ENCODE results near the gene IMPDH1. TPM values are rescaled to one million over a fixed set of nuclear protein-coding genes. Genes with fewer than 3 reads are reported as not detected.

Gene IMPDH1
- total and polyA plus RNA-seq, 2 donors (not counting 1 experiment from before 2014, with no cell fraction given) = 54.9 to 90.6 TPM

GRCh38 chr7:128347647-128348097 is 62.1 kb downstream of the IMPDH1 start:
- H3K4me1 ChIP-seq (ENCODE audit: control insufficient read depth in 2 of 2, insufficient read depth in 2 of 2, low read length in 2 of 2) = peaks cover 8 to 12% of the 10 kb centered on the region in 2 donors
- no peak overlapping the region for H3K4me2 ChIP-seq (replicated peaks; ENCODE audit: low read depth, low read length, poor library complexity, severe bottlenecking)
- H3K4me3 Mint-ChIP-seq = no peak overlapping the region
- peaks cover 9% of the 10 kb centered on the region for H3K4me1 Mint-ChIP-seq
- peaks cover 0 to 37% (median 12%) of the 10 kb centered on the region in 4 experiments for H3K27me3 ChIP-seq (replicated peaks in 1 of 4; ENCODE audit: control extremely low read depth in 1 of 4, control insufficient read depth in 3 of 4, insufficient read depth in 4 of 4, low read length in 3 of 4)
- peak; percentile 41 for TF ChIP-seq CTCF (IDR thresholded peaks at IDR 0.05)
- no peak for TF ChIP-seq EZH2 (IDR thresholded peaks at IDR 0.05; ENCODE audit: borderline replicate concordance, insufficient read depth, low read depth, low read length, poor library complexity, severe bottlenecking)
- no peak overlapping the region for H2AFZ ChIP-seq (ENCODE audit: insufficient read depth, low read depth, low read length, poor library complexity, severe bottlenecking)
- H3K9me3 ChIP-seq (ENCODE audit: control extremely low read depth in 1 of 3, control insufficient read depth in 2 of 3, insufficient read depth in 1 of 3, low read length in 2 of 3) = peaks cover 0 to 7% (median 0%) of the 10 kb centered on the region in 3 donors
- no peaks in the 10 kb centered on the region for H3K36me3 ChIP-seq (replicated peaks in 1 of 2; ENCODE audit: control extremely low read depth in 1 of 2, control insufficient read depth in 1 of 2, extremely low read depth in 1 of 2, insufficient read depth in 2 of 2, low read length in 1 of 2)
- no peak overlapping the region for H3K4me3 ChIP-seq (ENCODE audit: control extremely low read depth in 1 of 5, extremely low read depth in 1 of 5, insufficient read depth in 1 of 5, low read depth in 2 of 5, low read length in 4 of 5)
- peaks cover 8% of the 10 kb centered on the region for H3K79me2 ChIP-seq (ENCODE audit: control insufficient read depth, insufficient read depth, low read length)
- H3K27me3 Mint-ChIP-seq = peaks cover 28% of the 10 kb centered on the region
- H3K27ac Mint-ChIP-seq = no peak overlapping the region
- no peaks in the 10 kb centered on the region for H3K9me3 Mint-ChIP-seq (ENCODE audit: insufficient read depth)
- POLR2A ChIA-PET = no interaction called here
- H3K27ac ChIP-seq (ENCODE audit: low read length in 2 of 2) = no peak overlapping the region
- intact Hi-C loops (cut with micrococcal nuclease) = loop anchor here (1.0 to 10.0 kb wide), 2 partner anchors 40 to 877 kb away; partner anchors contain the start of gene AHCYL2
- H3K9ac ChIP-seq (ENCODE audit: low read length) = no peak overlapping the region
- DNase-seq (no peak), ATAC-seq (ENCODE audit: low read depth) (no peak)
- H4K20me1 ChIP-seq (ENCODE audit: control insufficient read depth, insufficient read depth, low read length, poor library complexity, severe bottlenecking) = no peaks in the 10 kb centered on the region
- CTCF ChIA-PET = interaction anchor here (0.7 to 2.3 kb wide), 13 partner anchors 8 to 113 kb away, joined by 3 to 32 read pairs (median 4); no protein-coding TSS in a partner anchor
- 5% methylated on average over 2 of the region's 2 CpGs for WGBS (ENCODE audit: insufficient coverage)

GRCh38 chr7:128344431-128344774 is 65.4 kb downstream of the IMPDH1 start:
- peaks cover 28% of the 10 kb centered on the region for H3K79me2 ChIP-seq (ENCODE audit: control insufficient read depth, insufficient read depth, low read length)
- ATAC-seq (ENCODE audit: low read depth) (no peak), DNase-seq (no peak)
- H3K9me3 ChIP-seq (ENCODE audit: control extremely low read depth in 1 of 3, control insufficient read depth in 2 of 3, insufficient read depth in 1 of 3, low read length in 2 of 3) = peaks cover 0 to 2% (median 0%) of the 10 kb centered on the region in 3 donors
- Mint-ChIP-seq H3K9me3 (ENCODE audit: insufficient read depth) (no peaks in the 10 kb centered on the region), H3K4me3 (peak overlapping the region; percentile 98), H3K27me3 (peaks cover 20% of the 10 kb centered on the region), H3K27ac (no peak overlapping the region), H3K4me1 (peaks cover 28% of the 10 kb centered on the region)
- ChIA-PET POLR2A (no interaction called here), CTCF (interaction anchor here (0.7 to 3.1 kb wide), 8 partner anchors 9 to 130 kb away, joined by 3 to 14 read pairs (median 4); no protein-coding TSS in a partner anchor)
- H3K27ac ChIP-seq (ENCODE audit: low read length in 2 of 2) = no peak overlapping the region
- peaks cover 12% of the 10 kb centered on the region for H4K20me1 ChIP-seq (ENCODE audit: control insufficient read depth, insufficient read depth, low read length, poor library complexity, severe bottlenecking)
- peak overlapping the region; percentile 85 for H2AFZ ChIP-seq (ENCODE audit: insufficient read depth, low read depth, low read length, poor library complexity, severe bottlenecking)
- H3K9ac ChIP-seq (ENCODE audit: low read length) = no peak overlapping the region
- 87% methylated on average over 5 of the region's 5 CpGs for WGBS (ENCODE audit: insufficient coverage)
- peak overlapping the region; percentile 78 for H3K4me2 ChIP-seq (replicated peaks; ENCODE audit: low read depth, low read length, poor library complexity, severe bottlenecking)
- TF ChIP-seq EZH2 (IDR thresholded peaks at IDR 0.05; ENCODE audit: borderline replicate concordance, insufficient read depth, low read depth, low read length, poor library complexity, severe bottlenecking) (no peak), CTCF (IDR thresholded peaks at IDR 0.05) (no peak)
- peaks cover 0 to 15% (median 1%) of the 10 kb centered on the region in 4 experiments for H3K27me3 ChIP-seq (replicated peaks in 1 of 4; ENCODE audit: control extremely low read depth in 1 of 4, control insufficient read depth in 3 of 4, insufficient read depth in 4 of 4, low read length in 3 of 4)
- intact Hi-C loops (cut with micrococcal nuclease) = loop anchor here (5.0 to 10.0 kb wide), 6 partner anchors 63 to 952 kb away; partner anchors contain the start of genes AHCYL2, CALU, HILPDA and IMPDH1
- H3K4me3 ChIP-seq (ENCODE audit: control extremely low read depth in 1 of 5, extremely low read depth in 1 of 5, insufficient read depth in 1 of 5, low read depth in 2 of 5, low read length in 4 of 5) = peak overlapping the region in 2 of 5 experiments; percentile 75 to 83
- H3K36me3 ChIP-seq (replicated peaks in 1 of 2; ENCODE audit: control extremely low read depth in 1 of 2, control insufficient read depth in 1 of 2, extremely low read depth in 1 of 2, insufficient read depth in 2 of 2, low read length in 1 of 2) = peaks cover 0 to 2% of the 10 kb centered on the region in 2 experiments
- H3K4me1 ChIP-seq (ENCODE audit: control insufficient read depth in 2 of 2, insufficient read depth in 2 of 2, low read length in 2 of 2) = peaks cover 15 to 19% of the 10 kb centered on the region in 2 donors

Measured in B cell (primary cell).